DOHH2 (cell line): ENCODE measurements around the gene ITPA.

Experiments
- CTCF ChIP-seq: fragments of 200-600 bp; sonication (generic); IDR thresholded peaks from one replicate; pipeline ENCODE4 v1.5.1; 2014; ENCODE audit warnings: antibody characterized with exemption, mild to moderate bottlenecking, low read depth, low read length; ENCODE audit not compliant: poor library complexity, severe bottlenecking
- EZH2phosphoT487 ChIP-seq: fragments of 200-600 bp; sonication (generic); IDR thresholded peaks from 2 replicates; pipeline ENCODE4 v1.6.1; 2017; ENCODE audit warnings: borderline replicate concordance, mild to moderate bottlenecking, antibody characterized with exemption, low read length, moderate library complexity, mixed read lengths

DNA sequence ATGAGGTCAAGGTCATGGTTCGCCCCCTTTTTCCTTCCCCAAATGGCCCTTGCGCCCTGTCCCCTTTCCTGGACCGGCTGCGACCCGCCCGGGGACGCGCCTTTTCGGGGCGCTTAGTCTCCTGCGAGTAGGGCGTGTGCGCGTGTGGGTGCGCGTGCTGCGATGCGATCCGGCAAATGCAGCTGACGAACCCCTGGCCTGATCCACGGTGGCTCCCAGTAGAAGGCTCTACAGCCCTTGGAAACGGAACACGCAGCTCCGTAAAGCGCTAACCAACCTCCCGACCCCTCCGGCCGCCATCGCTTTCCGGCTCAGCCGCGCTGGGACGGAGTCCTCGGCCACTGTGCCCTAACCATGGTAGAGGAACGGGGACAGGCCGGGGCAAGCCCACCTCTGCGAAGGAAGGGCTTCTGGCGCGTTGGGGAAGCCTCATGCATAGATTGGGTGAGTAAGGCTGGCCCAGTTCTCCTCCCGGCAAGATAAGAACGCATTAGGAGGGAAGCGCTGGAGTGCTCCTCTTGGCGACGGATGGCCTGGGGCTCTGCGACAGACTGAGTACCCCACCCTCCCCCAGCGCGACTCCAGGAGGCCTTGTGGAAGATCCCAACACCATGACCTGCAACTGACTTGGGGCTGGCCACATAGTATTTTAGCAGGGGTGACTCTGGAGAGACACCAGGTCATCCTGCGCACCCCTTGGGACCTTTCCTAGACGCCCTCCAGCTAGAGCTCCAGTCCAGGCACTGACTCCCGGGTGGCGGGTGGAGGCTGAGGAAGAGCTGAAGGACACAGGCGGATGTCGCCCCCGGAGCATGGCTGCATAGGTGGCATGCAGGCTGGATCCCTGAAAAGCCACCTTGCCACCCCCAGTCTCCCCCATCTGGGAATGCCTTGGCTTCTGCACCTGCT, 30.8 kb downstream of the ITPA start:
- TF ChIP-seq CTCF: no peak
- TF ChIP-seq EZH2phosphoT487: no peak
